Superior temporal gyrus (tissue), 1 donor: Measurements from ENCODE around the gene ZCCHC14.
"Not testable (repeated sequence)": the region's sequence is repeated elsewhere in the genome, so short reads cannot be mapped to it uniquely, and the experiment has no call there.

ENCODE experiments used
- DNase-seq: peaks from one replicate; pipeline ENCODE4 v3.0.0-alpha.2; 2016; ENCODE audit errors: extremely low spot score

ZCCHC14 gene

DNA sequence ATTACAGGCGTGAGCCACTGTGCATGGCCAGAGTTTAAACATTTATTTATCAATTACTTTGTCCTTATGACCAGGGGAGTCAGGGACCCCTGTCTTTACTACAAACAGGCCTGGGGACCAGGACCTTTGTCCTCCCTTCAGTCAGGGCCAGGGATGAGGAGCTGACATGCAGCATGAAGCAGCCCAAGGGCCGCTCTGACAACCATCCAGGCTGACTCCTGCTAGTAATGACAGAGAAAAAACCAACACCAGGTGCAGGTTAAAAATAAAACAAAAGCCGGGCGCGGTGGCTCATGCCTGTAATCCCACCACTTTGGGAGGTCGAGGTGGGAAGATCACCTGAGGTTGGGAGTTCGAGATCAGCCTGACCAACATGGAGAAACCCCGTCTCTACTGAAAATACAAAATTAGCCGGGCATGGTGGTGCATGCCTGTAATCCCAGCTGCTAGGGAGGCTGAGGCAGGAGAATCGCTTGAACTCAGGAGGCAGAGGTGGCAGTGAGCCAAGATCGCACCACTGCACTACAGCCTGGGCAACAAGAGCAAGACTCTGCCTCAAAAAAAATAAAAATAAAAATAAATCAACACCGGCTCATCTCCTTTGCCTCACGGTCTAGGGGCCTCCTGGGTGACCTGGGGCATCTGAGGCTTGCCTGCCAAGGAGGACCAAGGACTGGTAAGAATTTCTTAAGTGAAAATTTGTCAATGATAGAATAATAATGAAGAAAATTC is 129.8 kb downstream of the ZCCHC14 start:
- DNase-seq: not testable (repeated sequence)

DNA sequence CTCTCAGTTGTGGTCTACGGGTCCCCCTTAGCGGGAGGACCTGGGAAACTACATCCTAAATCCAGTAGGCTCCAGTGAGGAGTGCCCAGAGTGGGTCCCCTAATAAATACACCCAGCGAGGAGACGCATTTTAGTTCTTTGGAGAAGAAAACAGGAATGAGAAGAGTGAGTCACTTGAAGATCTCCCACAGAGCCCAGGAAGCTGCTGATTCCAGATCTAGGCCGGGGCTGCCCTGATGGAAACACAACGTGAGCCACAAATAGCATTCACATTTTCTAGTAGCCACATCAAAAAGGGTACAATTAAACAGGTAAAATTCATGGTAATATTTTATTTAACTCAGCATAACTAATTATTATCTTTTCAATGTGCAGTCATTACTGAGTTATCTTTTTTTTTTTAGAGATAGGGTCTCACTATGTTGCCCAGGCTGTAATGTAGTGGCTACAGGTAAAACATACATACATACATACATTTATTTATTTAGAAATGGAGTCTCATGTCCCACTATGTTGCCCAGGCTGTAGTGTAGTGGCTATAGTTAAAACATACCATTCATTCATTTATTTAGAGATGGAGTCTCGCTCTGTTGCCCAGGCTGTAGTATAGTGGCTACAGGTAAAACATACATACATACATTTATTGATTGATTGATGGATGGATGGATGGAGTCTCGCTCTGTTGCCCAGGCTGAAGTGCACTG is 130.8 kb downstream of the ZCCHC14 start:
- no peak for DNase-seq

DNA sequence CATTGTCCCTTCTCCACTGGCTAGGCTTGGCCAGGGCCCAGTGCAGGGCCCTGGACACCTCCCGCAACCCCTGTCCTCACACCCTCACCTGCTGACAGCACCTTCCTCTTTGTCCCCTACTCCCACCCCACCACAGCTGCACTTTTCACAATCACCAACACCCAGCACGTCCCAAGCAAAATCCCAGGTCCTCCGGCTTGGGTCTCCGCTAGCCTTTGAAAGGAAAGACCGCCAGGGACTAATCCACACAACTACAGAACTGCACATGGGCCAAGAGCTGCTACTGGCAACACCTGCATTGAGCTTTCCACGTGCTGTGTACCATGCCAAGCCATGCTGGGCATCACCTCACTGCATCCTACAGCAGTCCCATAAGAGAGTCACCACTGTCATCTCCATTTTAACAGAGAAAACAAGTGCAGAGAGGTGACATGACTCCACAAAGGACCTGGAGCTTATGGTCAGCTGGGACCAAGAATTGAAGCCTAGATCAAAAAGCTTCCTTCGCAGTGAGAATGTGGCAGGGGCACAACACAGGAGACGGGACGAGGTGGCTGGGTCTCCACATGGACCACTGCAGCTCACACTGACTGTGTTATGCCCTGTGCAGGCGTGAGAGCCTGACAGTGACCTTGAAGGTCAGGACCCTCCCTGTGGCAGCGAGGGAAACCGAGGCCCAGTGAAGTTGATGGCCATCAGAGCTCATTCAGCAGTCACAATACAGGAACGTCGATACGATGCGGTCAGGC is 131.8 kb downstream of the ZCCHC14 start:
- no peak for DNase-seq

GRCh38 chr16:87359121-87359520 is 133.7 kb downstream of the ZCCHC14 start:
- DNase-seq: no peak

GRCh38 chr16:87358696-87359095 is 134.1 kb downstream of the ZCCHC14 start:
- DNase-seq: no peak

DNA sequence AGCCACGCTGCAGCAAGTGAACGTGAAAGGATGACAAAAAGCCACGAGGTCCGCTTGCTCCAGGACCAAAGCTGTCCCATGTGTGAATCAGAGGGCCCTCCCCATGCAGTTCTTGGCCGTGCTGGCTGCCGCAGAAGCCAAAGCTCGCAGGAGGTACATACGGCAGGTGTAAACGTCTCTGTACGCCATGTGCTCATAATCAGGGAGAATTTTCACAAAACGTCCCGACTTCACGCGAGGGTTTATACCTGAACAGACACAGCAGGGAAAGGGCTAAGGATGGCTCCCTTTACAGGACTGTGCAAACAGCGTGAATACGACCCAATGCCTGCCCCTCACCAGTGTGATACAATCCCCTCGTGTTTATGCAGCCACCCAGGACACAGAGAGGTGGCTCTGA is 134.6 kb downstream of the ZCCHC14 start:
- DNase-seq: no peak

DNA sequence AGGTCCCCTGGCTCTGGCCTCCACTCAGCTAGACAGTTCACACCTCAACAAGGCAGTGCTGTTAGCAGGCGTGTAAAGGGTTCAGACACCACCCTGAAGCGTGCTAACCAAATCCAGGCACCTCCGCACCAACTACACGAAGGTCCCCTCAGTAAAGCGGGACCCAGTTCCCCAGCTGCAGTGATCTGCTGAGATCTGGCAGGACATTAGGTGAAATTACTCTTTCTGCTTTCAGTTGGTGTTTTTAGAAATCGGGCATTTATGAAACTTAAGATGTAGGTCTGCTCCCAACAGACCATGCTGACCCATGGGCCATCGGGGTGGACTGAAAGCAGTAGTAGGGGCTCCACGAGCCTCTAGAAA is 136.4 kb downstream of the ZCCHC14 start:
- no peak for DNase-seq
